ELF-1 (cell line): ENCODE measurements around the gene CDH4.
"Not testable (repeated sequence)": the region's sequence is repeated elsewhere in the genome, so short reads cannot be mapped to it uniquely, and the experiment has no call there.

Experiments used
- DNase-seq: peaks from one replicate; pipeline ENCODE4 v3.0.0-alpha.2; 2016; ENCODE audit warnings: low read depth, low spot score

Gene CDH4

GRCh38 chr20:61253640-61254511 is 1.8 kb downstream of the CDH4 start:
- peak; percentile 41 for DNase-seq

GRCh38 chr20:61254881-61255626 is 3.0 kb downstream of the CDH4 start:
- DNase-seq = no peak

- no peak for DNase-seq
Measured at GRCh38 chr20:61256365-61256764, 4.3 kb downstream of the CDH4 start.

- DNase-seq = no peak
Measured at GRCh38 chr20:61256824-61257223, 4.8 kb downstream of the CDH4 start.

- no peak for DNase-seq
Measured at GRCh38 chr20:61257611-61258010, 5.5 kb downstream of the CDH4 start.

- no peak for DNase-seq
Measured at GRCh38 chr20:61259741-61260140, 7.7 kb downstream of the CDH4 start.

GRCh38 chr20:61260905-61261304 is 8.8 kb downstream of the CDH4 start:
- DNase-seq = peak; percentile 52

GRCh38 chr20:61262036-61262435 is 10.0 kb downstream of the CDH4 start:
- no peak for DNase-seq

- DNase-seq = no peak
Measured at GRCh38 chr20:61262514-61262913, 10.5 kb downstream of the CDH4 start.

GRCh38 chr20:61263084-61263695 is 11.1 kb downstream of the CDH4 start:
- peak; percentile 58 for DNase-seq

GRCh38 chr20:61263938-61264337 is 11.9 kb downstream of the CDH4 start:
- DNase-seq = no peak

- DNase-seq = no peak
Measured at GRCh38 chr20:61267241-61267640, 15.2 kb downstream of the CDH4 start.

GRCh38 chr20:61268024-61268423 is 16.0 kb downstream of the CDH4 start:
- no peak for DNase-seq

- DNase-seq = peak; percentile 46
Measured at GRCh38 chr20:61271312-61272231, 19.5 kb downstream of the CDH4 start.

- not testable (repeated sequence) for DNase-seq
Measured at GRCh38 chr20:61273024-61273423, 21.0 kb downstream of the CDH4 start.

- DNase-seq = not testable (repeated sequence)
Measured at GRCh38 chr20:61273666-61274065, 21.6 kb downstream of the CDH4 start.

GRCh38 chr20:61274326-61274725 is 22.3 kb downstream of the CDH4 start:
- DNase-seq = no peak

GRCh38 chr20:61278296-61278695 is 26.2 kb downstream of the CDH4 start:
- no peak for DNase-seq

GRCh38 chr20:61279621-61280150 is 27.6 kb downstream of the CDH4 start:
- DNase-seq = no peak

GRCh38 chr20:61280217-61280980 is 28.3 kb downstream of the CDH4 start:
- no peak for DNase-seq
